GM23248 (cell line): ENCODE data around the gene SPACDR.

Experiments
- EZH2 ChIP-seq: fragments of 200-600 bp; sonication (generic); IDR thresholded peaks from 2 replicates; pipeline ENCODE4 v1.6.1; 2018; ENCODE audit warnings: antibody characterized with exemption, mild to moderate bottlenecking; ENCODE audit not compliant: insufficient read depth, poor library complexity, severe bottlenecking
- EZH2phosphoT487 ChIP-seq: fragments of 200-600 bp; sonication (generic); IDR thresholded peaks from 2 replicates; pipeline ENCODE4 v1.6.1; 2018; ENCODE audit warnings: antibody characterized with exemption, moderate library complexity, mild to moderate bottlenecking, low read depth; ENCODE audit not compliant: insufficient read depth

DNA sequence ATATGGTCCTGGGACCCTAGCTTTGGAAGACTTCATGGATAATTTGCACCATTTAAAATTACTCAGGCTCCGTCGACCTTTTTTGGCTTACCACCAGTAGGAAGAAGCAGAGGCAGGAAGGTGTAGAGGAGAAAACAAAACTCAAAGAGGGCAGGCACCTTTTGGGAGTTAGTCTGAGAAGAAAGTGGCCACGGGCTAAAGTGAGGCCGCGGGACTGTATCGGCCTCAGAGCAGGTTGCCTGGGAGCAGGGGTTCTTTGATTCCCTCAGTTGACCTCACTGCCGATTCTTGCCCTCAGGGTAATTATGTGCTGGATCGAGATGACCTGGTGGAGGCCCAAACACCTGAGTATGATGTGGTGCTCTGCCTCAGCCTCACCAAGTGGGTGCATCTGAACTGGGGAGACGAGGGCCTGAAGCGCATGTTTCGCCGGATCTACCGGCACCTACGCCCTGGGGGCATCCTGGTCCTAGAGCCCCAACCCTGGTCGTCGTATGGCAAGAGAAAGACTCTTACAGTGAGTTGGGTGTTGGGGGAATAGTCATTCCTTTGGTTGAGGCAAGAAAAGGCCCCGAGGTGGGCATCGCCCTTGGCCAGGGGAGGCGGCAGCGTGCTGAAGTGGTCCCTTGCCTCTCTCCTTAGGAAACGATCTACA, 31.3 kb downstream of the SPACDR start:
- no peak for TF ChIP-seq EZH2
- TF ChIP-seq EZH2phosphoT487: no peak
